Measurements from ENCODE around the gene ESYT2.

ESYT2 gene

DNA sequence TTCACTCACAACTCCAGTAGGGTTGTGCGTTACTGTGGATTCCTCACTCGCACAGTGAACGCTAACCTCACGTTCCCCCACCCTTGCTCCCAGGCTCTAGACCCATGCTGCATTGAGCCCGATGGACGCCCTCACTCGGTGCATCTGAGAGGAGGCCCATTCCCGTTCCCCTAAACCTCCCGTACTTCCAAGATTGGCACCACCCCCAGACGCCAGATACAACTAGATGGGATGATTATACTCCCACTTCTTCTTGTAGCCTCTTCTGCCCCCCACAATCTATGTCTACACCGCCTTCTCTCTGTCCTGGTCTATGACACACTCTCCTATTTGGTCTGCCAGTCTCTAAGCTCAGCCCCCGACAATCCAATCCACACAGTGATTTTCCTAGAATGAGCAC lies 67.4 kb downstream of the ESYT2 start:
- no peak for DNase-seq

DNA sequence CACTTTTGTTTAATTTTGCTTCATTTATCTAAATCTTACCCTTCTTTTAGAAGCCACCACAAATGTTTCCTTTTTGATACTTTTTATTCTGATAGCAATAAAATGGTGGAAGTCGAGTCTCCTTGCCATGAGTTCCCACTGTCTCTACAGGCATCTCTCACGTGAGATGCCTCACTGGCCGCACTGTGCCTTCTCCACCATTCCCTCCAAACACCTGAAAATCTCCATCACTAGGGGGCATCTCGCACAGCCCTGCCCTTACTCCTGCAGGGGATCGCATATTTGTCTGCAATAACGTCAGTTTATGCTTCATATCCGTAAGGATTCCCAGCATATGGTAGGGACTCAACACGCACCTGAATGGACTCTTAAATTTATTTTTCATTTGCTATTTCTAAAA lies 68.4 kb downstream of the ESYT2 start:
- DNase-seq, result no peak

DNA sequence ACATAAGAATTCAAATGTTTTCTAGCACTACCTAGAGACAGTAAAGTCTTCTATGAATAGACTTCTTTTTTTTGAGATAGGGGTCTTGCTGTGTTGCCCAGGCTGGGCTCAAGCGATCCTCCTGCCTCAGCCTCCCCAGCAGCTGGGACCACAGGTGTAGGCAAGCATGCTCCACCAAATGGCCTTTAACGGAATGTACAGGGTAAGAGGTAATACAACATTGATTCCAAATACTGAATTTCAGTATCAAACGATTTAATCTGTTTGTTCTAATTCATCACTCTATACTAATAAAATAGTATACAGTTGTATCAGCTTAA lies 68.9 kb downstream of the ESYT2 start:
- DNase-seq, result no peak

DNA sequence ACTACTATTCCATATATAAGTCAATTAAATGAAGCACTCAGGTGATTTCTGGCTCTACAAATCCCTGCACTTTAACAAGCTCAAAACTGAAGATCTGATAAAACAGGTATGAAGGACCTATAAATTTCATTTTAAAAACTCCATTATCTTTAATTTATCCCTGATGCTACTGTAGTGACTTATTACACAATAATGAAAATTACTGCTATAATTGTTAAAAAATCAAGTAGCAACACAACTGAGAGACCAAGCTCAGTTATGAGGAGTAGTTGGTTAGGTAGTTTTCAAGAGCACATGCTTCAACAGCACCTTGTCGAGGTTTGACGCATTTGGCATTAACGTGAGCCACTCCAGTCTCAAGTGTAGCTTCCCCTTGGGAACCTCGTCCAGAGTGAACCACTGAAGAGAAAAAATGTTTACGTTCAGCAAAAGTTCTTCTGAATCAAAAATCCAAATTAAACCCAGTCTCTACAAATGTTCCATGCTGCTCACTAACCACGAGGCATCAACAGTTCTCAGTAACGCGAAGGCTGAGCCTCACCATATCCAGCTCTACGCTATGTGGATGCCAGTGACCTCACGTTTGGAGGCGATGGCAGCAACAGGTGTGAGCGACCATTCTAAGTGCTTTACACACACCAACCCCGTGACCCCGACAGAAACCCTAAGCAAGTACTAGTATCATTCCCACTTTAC lies 69.4 kb downstream of the ESYT2 start:
- DNase-seq, result no peak

DNA sequence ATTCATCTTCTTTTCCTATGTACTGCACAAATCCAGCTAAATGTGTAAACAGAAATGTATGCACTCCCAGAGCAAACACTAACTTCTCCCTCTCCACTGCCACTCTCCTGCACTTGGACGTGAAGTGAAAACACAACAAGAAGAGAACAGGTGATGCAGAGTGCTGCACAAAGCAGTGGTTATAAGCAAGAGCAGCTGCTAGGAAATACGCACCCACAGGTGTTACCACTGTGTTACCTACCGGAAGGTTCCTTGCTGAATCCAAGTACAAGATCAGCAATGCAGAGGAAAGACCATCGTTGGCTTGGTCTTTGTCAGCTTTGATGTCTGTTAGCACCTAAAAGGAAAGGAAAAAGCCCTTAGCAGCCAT lies 70.1 kb downstream of the ESYT2 start:
- no peak for DNase-seq

DNA sequence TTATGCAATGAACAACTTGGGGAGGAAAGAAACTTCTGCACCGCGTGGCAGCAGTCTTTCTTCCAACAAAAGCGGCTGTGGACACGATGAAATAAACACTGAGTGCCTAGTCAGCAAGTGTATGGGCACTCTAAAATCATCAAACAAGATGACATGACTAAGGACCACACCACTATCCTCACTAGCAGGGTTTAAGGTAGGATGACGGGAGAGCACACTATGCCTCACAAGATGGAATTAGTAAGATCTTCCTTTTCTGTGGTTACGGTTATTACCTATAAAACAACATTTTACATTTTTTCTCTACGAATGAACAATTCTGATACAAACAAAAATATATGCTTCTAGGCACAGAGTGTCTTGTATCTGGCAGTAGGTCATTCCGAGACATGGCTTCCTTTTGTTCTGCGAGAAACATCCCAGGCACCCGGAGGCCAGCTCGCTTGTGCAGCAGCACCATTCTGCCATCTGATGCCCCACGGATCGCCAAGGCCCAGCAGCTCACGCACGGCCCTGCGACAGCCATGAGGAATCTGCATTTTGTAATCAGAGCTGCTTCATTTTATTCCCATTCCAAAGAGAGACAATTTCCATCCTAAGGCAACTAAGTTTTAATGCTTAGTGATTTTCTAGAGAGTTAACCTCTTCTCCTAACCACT lies 70.6 kb downstream of the ESYT2 start:
- no peak for DNase-seq

DNA sequence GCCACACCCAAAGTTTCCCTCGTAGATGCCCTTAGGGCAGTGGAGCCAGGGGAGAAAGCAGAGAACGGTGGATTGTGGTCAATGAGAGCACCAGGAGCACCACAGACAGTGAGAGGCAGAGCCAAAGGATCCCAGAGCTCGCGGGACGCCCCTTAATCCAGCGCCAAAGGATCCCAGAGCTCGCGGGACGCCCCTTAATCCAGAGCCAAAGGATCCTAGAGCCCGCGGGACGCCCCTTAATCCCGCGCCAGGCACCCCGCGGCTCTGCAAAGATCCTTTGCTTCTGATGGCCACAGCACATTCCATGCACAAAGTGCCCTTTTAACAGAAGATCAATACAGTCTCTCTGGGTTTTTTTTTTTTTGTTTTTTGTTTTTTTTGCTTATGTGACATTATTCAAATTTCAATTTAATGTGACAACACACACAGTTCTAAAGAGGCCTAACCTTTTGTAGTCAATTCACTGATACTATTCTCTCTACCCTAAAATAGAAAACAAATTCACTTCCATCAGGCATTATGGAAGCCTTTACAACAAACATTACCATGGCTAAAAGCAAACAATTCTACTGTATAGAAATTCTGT lies 71.8 kb downstream of the ESYT2 start:
- no peak for DNase-seq

DNA sequence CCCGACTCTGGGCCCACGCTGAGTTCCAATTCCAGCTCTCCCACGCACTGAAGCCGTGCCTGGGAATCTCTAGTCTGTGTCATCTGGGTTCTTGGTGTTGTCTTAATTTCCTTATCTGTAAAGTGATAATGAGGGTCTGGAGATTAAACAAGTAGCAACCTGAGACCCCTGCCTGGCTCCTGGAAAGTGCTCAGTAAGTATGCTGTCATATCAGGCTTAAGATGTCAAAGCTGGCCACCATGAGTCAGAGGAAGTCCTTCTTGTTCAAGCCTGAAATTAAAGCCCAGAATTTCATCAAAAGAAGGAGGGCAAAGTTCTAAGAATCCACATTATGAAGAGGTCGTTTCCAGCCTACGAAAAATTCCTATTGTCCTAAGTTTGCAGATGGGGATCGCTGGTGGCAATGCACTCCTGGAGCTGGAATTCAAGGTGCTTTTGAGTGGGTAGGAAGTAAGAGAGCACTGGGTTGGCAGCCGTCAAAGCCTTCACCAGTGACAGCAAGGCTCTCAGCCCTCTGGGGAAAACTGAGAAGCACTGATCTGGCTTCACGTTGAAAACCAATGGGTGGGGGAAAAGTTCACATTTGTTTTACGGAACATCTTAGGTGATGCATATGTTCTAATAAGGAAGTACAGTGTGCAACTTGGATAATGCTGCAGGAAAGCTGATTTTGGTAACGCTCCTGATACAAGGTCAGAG lies 74.4 kb downstream of the ESYT2 start:
- DNase-seq, result no peak

DNA sequence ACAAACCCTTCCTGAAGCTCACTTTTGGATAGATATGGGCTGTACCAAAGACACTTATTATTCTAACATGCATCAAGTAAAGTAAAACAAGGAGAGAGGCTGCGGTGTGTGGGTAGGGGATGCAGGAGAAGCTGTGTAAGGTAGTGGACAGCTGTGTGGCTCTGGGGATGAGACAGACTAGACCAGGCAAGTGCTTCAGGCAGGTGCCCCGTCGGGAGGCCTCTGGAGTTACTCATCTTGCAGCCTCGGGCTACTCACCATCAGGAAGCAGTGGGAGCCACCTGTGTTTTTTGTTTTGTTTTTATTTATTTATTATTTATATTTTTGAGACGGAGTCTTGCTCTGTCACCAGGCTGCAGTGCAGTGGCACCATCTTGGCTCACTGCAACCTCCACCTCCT lies 75.4 kb downstream of the ESYT2 start:
- DNase-seq, result no peak

DNA sequence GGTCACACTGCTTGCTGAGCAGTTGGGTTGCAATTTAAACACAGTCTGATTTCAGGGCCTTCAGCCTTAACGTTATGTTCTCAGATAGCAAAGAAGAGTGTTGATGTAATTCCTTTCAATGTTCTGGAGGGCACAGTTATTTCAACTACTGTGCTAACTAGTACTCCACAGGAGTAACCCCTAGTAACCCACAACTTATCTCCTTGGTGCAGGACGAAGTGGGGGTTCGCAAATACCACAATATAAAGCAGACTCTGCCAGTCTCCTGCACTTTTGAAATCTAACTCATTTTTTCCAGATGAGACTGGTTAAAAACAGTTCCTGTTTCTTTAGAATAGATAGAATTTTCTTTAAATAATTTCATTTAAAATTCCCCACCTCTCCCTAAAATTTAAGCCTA lies 77.6 kb downstream of the ESYT2 start:
- no peak for DNase-seq

DNA sequence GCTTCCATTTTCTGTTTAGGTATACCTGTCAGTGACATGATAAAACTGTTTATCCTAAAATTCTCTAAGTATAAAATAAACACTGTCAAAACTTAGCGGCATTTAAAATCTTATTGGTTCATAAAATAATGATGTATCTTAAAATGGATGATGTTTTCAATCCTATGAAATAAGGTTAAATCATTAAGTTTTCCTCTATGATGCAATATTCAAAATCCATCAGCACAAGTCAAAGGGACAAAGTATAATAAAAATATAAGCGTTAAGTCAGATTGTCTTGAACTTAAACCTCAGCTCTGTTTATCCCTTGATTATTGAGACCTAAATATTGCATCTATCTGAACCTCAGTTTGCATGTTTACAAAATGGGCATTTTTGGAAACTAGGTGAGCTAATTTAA lies 78.1 kb downstream of the ESYT2 start:
- no peak for DNase-seq

DNA sequence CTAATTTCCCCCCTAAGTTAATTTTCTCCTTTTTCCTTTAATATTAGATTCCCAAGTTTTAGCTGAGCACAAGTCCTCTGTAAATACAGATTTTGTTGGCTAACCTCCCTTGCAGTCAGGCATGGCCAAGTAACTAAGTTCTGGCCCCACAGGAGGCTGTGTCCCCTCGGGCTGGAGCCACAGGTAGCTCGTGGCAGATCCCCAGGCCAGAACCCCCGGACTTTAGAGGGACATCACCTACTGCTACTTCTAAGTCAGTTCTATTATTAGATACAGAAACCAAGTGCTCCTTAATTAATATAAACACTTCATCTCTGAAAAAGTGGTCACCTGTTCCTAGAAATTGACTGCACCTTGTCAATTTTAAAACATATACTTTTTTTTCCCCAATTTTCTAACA lies 78.6 kb downstream of the ESYT2 start:
- DNase-seq, result no peak

DNA sequence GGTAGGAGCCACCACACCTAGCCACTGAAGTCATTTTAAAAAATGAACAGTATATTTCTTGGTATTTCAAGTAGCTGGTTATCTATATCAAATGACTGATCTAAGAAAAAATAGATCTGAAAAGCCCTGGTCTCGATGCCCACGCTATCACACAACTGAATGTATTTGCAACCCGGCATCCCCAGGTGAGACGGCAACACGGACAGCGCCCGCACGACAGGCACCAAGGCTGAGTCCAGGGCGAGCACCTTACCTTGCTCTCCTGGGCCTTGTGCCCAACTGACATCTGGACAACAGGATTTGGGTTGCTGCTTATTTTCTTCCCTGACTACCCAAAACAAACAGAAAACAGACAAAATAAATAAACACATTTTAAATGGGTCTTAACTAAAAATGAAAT lies 79.9 kb downstream of the ESYT2 start:
- DNase-seq, result no peak

DNA sequence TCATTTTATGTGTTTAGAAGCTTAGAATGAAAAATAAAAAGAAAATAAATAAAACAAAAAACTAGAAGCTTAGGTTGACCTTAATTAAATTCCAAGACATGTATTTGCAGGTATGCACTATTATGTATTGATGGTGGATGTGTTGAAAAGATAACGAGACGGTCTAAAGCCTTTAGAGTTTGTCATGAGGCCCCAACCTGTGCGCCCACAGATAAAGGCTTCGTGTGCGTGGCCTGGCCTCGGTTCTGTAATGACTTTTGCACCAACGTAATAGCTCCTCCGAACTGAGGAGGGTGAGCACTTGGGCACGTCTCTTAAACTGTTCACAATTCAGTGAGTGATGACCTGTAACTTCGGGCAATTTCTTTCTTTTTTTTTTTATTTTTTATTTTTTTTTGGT lies 81.0 kb downstream of the ESYT2 start:
- no peak for DNase-seq

DNA sequence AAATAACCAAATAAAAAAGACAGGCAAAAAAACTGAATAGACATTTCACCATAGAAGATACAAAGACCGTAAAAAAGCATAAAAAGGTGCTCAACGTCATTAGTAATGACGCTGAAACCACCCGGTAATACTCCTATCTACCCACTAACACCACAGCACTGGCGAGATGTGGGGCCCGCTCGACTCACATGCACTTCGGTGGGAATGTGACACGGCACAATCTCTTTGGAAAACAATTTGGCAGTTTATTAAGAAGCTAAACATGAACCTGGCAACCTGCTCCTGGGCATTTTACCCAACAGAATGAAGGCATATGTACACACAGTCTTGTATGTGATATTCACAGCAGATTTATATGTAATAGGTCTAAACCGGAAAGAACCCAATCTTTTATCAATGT lies 81.9 kb downstream of the ESYT2 start:
- no peak for DNase-seq

DNA sequence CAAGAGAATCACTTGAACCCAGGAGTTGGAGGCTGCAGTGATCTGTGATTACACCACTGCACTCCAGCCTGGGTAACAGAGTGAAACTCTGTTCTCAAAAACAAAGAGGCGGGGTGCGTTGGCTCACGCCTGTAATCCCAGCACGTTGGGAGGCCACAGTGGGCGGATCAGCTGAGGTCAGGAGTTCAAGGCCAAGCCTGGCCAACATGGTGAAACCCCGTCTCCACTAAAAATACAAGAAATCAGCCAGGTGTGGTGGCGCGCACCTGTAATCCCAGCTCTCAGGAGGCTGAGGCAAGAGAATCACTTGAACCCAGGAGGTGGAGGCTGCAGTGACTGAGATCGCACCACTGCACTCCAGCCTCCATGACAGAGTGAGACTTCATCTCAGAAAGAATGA lies 82.4 kb downstream of the ESYT2 start:
- no peak for DNase-seq

DNA sequence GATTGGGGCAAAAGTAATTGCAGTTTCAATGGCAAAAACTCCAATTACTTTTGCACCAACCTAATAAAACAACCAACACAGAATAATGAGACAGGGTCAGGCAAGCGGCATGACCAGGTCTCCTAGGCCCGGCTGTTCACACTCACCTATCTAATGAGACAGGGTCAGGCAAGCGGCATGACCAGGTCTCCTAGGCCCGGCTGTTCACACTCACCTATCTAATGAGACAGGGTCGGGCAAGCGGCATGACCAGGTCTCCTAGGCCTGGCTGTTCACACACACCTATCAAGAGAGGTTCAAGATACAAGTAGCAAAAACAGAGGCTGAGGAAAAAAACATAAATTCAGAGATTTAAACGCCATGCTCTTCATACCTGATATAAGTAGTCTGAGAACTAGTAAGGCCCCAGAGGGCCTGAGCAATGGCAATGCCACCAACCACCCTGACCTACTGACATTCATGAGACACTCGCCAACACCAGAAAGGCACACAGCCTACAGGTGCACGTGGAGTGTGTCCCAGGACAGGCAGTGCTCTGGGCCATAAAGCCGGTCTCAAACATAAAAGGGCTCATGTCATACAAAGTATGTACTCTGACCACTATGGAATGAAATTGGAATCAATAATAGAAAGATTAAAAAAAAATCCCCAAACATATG lies 84.1 kb downstream of the ESYT2 start:
- DNase-seq, result no peak

DNA sequence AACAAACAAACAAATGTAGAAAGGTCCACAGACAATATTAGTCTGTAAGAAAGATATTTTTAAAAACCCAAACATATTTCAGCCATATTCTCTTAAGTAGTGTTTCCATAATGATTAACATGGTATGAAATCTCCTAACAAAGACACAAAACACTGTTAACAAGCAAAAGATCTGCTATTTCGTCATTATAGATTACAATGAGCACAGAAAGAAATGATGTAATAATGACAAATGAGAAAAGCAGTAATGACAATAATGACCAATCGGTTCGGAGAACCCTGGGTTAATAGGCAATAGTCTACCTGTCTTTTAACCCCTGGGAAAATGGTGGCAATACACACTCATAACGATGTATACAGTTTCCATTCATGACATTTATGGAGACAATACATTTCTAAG lies 85.2 kb downstream of the ESYT2 start:
- DNase-seq, result no peak

DNA sequence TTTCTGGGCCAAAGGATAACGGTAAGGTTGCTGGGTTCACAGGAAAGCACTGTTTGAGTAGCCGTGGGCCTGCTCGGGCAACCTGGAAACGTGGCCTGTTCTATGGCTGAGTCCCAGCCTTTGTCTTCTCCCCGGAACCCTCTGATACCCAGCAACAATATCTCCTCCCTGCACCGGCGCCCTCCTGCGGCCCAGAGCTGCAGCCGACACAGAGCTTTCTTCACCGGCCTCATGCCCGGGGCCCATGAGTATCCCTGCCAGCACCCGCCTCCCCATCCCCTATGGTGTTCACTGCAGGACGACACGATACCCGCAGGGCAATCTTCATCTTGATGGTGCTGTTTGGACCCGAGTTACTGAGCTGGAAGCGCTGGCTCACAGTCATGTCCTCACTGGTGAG lies 86.1 kb downstream of the ESYT2 start:
- DNase-seq, result no peak

DNA sequence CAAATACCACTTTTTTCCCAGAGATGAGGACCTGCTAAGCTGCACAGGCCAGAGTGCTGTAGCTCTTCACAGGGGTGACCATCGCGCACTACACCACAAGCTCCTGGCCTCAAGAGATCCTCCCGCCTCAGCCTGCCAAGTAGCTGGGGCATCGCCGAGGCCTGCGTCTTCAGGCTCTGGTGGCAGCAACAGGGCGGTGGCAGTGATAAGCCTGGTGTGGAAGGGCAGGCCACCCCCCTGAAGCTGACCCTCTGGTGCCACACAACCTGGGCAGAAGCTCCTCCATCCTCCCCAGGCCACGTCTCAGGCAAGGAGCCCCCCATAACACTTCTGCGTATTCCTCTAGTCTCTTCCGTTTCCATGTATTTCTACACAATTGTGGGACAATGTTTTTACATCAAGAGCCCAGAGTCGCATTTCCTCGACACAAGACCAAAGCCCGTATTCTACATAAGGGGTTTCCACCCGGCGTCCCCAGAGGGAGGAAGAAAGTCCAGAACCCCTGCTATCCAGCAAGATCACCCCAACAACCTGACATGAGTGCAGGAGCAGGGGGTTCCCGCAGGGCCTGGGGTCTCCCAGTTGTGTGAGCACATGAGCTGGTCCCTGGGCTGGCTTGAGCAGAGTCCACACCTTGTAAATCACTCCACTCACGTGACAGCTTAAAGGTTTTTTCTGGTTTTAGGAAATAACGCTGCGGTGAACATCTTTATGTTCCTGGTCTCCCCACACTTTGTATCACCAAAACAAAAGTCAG lies 87.1 kb downstream of the ESYT2 start:
- no peak for DNase-seq

DNA sequence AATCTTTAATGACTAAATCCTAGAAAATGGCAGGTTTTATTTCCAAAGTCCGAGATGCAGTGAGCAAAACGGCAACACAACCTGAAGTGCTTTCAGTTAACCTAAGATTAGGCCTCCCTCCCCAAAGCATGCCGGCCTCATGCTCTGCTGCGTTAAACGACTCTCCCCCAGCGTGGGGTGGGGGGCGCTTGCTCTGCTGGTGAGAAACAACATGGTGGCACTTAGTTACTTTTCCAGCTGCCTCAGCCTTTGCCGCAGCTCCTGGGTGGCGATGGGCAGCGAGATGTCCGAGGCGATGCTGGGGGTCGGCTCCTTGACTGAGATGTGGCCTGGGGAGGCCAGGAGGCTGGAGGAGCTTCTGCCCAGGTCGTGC lies 88.0 kb downstream of the ESYT2 start:
- no peak for DNase-seq

DNA sequence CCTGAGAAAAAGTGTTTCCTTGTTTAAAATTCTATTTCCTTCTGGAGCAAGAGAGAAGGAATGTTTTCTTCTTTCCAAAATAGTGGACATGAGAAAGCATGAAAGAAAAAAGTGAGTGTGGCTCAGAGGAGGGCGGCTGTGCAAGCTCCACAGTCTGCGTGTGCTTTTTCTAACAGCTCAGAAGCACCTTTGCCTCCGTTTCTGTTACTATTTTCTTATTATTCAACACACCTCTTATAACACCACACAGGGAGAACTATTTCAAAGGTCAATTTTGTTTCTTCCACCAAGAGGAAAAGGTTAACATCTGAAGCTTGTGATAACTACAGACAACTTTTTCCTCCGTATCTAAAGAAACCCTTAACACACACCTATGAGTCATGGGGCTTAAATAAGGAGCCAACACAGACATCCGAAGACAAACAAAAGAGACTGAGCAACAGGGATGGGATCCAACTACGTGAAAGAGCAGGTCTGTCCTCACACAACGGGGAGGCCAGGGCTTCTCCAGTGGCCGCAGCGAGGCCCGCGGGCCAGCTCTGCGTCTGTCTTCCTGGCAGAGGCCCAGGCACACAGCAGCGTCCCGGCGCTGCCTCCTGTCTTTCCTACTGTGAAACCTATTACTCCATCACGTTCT lies 88.5 kb downstream of the ESYT2 start:
- DNase-seq, result no peak
